GM21423 (cell line): ENCODE results near the gene CFAP54.
"Not testable (repeated sequence)": the region's sequence is repeated elsewhere in the genome, so short reads cannot be mapped to it uniquely, and the experiment has no call there.

Source experiments
- ATAC-seq: cut with Tn5 transposase; IDR thresholded peaks from one replicate; pipeline ENCODE4 v1.9.1; 2021; ENCODE audit warnings: mild to moderate bottlenecking, moderate library complexity; ENCODE audit not compliant: unreplicated experiment

CFAP54 gene, protein sequence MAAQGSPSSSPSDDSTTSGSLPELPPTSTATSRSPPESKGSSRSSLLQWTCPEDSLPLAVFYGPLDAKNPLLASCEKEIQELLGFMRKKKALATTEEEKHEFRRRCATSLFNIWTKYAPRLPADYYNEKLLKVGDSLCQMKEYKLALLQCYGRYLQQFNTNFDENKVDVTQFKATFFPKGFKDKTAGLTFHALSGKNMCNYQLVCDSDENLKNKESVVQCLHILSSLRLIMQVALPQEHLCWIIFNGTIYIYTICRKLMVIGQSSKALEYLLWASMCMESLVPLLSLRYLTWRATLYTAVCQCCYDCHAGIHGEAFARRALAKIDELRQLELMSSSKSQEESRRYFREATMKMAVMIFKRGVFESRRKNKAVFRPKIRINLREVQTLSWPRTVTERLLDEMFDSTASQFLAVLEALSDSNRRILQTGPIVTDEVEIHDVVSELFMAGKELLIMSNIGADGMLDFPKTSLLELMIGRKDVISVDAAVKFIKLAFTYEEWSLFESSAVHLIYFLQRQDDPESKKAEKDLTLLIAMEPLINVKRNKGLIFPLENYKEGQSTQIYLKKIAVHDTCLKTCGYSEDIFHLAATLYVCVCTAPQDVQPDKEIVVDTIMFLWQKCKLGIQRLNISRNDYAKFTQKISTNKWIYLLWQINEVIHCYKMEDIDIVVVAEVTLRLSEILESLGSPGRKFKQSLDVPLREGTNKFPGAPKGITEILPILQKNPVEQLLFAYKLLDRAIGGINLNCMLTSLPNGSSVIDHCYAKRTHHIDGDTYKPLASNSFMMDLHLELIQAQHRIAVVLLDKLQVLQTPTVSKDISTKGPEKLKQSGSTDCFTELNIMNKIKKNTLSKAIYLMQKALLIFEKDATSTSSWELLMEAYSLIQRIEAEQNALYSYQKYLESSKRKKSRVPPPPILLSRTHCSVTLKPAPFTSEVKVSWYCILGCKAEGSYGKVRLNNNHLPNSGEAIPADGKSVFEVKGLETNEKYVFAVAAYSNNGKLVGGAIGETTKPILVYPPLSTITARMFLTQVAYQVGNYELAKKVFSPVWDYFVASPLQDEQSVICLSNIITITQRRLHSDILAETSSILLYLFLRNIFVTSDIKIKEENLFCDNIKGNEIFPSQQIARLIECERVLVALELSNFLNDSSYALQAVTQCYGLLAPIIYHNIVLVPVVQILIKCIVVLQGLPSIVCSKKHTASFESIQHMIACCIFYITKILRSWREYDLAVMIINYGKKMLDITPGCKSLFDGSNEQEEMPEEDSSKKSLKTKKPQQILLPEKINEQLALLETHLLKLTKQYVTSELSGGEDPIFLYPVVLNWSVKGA (N-terminal part only)

DNA sequence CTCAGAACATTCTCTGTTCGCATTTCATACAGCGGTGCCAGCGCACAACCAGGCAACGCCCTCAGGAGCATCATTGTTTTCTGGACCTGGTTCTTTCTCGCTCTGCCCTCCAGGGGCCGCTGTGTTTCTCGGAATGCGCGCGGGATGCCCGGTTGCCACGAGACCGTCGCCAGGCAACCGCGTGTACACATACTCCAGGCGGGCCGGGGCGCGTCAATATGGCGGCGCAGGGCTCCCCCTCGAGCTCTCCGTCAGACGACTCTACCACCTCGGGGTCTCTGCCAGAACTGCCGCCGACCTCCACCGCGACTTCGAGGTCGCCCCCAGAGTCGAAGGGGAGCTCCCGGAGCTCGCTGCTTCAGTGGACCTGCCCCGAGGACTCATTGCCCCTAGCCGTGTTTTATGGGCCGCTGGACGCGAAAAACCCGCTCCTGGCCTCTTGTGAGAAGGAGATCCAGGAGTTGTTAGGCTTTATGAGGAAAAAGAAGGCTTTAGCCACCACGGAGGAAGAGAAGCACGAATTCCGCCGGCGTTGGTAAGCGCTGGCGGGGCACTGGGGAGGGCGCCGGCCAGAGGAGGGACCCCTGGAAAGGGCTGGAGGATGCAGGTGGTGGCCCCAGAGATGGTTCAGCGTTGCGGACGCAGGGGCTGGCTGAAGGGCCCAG lies at the start of gene CFAP54:
Gene CFAP54 (plus strand): TSS at position 186 of the 665 bp plus-strand sequence. CDS start 33 bp downstream, at position 219.
- peak; percentile 97 for ATAC-seq

DNA sequence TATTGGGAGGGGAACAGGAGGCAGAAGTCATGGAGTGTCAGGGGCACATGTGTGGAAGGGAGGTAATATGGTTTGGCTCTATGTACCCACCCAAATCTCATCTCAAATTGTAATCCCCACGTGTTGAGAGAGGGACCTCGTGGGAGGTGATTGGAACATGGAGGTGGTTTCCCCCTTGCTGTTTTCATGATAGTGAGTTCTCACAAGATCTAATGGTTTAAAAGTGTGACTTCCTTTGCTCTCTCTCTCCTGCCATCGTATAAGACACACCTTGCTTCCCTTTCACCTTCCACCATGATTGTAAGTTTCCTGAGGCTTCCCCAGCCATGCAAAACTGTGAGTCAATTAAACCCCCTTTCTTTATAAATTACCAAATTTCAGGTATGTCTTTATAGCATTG lies 47.6 kb upstream of the CFAP54 start:
- ATAC-seq: no peak

DNA sequence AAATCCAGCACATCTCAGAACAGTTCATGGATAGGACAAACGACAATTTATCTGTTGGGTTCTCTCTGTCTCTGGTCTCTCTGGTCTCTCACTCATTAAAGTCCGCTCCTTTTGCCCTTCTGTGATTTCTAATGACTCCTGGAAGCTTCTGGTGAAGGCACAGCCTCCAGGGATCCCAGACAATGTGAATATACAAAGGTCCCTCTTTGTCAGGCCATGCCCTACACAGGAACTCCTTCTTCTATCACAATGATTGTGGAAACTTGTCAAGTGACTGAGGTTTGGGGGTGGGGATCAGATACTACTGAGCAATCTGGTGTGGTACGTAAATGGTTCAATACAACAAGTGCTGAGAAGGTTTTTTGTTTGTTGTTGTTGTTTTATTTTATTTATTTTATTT lies 46.5 kb upstream of the CFAP54 start:
- ATAC-seq: no peak

DNA sequence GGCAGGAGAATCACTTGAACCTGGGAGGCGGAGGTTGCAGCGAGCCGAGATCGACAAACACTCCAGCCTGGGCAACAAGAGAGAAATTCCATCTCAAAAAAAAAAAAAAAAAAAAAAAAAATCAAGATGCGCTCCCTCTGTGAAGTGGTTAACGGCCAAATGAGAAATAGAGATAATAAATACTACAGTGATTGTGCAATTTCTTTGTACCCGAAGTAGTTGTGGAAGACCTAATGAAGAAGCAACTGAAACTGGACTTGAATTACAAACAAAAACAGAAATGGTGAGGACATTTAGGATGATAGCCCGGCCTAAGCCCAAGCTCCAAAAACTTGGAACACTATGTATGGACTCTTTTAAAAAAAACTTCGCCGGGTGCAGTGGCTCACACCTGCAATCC lies 45.0 kb upstream of the CFAP54 start:
- no peak for ATAC-seq

DNA sequence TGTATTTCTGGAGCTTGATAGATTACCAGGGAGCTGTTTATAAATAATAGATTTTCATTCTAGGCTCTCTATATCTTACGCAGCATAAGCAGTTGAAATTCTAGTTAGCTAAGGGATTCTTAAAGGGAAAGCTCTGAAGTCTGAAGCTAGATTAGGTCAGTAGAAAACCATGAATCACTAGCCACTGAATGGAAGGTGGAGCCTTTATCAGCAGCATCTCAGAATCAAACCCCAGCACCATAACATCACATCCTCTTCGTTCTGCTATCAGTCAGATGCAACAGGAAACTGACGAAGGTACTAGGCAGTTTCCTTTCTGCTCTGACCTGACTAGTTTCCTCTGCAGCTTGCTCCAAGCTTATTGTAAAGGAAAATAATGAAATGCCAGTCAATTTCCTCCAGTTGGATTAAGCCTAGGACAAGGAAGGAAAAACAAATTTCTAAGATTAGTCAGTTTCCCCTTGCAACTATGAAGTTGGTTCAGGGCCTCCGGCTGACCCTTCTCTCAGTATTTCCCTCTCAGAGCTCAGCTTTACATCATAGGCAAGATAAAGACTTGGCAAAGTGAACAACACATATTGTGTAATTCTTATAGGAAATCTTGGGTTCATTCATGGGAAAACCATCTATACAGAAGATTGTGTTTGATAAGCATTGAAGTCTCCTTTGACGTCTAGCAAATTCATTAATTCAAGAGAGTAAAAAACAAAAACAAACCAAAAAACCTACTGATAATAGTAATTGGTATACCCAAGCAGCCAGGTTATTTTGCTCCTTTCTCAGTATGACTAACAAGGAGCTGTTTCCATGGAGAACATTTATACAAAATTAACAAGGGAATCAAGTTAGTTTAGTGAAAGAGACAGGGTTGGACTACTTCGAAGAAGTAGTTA lies 43.4 kb upstream of the CFAP54 start:
- peak; percentile 98 for ATAC-seq

DNA sequence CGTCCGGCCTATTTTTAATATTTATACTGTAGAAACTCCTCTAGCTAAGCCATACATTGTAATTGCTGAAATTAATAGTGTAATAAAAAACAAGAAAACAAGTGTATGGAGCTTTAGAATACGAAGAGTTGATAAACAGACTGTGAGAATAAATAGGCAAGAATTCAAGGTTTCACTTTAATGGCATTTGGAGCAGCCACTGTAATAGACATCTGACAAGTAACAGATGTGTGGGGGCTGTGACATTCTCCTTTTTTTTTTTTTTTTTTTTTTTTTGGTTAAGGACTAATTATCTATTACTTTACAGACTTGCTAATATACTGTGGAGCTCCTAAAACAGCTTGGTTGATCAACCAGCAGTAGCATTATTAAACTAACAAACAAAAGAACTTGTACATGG lies 42.1 kb upstream of the CFAP54 start:
- ATAC-seq: no peak

DNA sequence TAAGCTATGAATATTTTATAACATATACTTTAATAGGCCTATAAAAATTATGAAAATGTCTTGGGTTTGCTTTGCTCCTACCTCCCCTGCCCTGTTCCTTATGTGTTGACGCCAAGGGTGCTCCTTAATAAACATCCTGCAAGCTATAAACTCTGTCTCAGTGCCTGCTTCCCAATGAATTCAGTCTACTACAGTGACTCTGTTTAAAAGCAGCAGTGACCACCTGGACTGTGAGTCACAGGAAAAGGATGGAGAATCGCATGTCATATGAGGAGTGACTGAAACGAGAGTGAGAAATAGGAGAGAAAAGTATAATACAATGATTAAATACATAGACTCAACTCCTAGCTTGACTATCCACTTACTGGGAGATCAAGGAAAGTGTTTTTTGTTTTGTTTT lies 41.1 kb upstream of the CFAP54 start:
- ATAC-seq: no peak

DNA sequence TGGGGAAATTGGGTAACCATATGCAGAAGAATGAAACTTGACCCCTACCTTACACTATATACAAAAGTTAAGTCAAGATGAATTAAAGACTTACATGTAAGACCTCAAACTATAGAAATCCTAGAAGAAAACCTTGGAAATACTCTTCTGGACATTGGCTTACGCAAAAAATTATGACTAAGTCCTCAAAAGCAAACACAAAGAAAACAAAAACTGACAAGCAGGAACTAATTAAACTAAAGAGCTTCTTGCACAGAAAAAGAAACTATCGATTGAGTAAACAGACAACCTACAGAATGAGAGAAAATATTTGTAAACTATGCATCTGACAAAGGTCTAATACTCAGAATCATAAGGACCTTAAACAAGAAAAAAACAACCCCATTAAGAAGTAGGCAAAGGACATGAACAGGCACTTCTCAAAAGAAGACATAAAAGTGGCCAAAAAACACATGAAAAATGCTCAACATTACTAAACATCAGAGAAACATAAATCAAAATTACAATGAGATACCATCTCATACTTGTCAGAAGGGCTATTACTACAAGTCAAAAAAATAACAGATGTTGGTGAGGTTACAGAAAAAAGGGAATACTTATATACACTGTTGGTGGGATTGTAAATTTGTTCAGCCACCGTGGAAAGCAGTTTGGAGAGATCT lies 37.0 kb upstream of the CFAP54 start:
- no peak for ATAC-seq

DNA sequence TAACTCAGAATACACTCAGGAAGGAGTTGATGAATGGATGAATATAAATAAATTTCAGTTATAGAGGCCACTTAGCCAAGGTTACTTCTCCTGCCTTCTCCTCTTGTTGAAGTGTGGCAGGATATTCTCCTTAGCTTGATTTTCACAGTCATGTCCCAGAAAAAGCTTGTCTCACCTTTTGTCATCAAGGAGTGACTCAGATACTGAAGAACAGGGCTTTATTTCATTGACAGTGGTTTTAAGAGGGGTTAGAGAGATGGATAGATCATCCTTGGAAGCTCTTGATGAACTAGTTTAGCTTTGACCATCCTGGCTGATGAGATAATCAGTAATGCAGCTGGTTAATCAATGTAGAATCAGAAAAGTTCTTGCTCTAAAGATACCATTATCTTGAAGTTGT lies 35.0 kb upstream of the CFAP54 start:
- ATAC-seq: no peak

DNA sequence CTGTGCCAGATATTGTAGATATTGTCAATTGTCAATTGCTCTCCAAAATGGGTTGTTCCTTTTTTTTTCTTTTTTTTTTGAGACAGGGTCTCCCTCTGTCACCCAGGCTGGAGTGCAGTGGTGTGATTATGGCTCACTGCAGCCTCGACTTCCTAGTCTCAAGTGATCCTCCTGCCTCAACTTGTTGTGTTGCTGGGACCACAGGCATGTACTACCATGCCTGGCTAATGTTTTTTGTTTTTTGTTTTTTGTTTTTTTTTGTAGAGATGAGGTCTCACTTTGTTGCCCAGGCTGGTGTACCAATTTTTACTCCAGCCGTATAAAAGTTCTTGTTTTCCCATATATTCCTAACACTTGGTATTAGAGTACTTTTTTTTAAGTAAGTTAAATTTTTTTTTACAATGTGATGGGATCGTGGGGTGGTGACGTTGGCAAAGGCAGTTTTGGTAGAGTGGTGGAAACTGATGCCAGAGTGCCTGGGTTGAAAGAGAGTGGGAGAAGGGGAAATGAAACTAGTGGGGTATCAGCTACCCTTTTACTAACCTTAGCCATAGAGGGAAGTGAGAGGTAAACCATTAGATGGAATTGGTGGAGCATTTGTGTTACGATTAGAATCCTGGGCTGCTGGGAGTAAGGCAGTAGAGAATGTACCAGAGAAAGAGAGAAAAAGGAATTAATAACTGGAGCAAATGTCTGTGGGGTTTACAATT lies 33.0 kb upstream of the CFAP54 start:
- peak; percentile 93 for ATAC-seq

DNA sequence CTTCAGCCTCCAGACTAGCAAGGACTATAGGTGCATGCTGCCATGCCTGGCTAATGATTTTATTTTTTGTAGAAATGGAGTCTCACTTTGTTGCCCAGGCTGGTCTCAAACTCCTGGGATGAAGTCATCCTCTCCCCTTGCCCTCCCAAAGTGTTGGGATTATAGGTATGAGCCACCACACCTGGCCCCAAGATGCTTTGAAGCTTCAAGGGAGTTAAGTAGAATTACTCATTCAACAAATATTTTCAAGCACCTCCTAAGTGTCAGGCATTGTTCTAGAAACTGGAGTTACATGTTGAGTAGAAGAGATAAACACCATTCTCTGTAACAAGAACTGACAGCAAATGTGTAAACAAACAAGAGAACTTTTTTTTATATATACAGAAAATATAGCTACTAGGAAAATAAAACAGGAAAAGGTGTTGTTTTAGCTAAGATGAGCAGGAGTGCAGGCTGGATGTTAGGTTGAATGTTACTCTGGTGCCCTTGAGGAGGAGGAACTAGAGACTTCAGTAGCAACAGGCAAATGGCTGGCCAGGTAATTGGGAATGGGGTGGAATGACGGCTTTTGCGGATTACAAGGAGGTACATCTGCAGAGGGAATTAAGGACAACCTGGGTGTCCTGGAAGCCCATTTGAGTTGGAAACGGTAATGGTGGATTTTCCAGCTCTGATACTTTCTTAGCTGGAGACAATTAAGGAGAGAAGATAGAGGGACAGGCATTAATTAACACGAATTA lies 32.0 kb upstream of the CFAP54 start:
- ATAC-seq: peak; percentile 3

DNA sequence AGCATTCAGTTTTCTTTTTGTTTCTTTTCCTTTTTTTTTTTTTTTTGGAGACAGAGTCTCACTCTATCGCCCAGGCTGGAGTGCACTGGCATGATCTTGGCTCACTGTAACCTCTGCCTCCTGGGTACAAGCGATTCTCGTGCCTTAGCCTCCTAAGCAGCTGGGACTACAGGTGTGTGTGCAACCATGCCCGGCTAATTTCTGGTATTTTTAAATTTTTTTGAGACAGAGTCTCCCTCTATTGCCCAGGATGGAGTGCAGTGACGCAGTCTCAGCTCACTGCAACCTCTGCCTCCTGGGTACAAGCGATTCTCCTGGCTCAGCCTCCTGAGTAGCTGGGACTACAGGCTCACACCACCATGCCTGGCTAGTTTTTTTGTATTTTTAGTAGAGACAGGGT lies 30.1 kb upstream of the CFAP54 start:
- ATAC-seq: not testable (repeated sequence)

DNA sequence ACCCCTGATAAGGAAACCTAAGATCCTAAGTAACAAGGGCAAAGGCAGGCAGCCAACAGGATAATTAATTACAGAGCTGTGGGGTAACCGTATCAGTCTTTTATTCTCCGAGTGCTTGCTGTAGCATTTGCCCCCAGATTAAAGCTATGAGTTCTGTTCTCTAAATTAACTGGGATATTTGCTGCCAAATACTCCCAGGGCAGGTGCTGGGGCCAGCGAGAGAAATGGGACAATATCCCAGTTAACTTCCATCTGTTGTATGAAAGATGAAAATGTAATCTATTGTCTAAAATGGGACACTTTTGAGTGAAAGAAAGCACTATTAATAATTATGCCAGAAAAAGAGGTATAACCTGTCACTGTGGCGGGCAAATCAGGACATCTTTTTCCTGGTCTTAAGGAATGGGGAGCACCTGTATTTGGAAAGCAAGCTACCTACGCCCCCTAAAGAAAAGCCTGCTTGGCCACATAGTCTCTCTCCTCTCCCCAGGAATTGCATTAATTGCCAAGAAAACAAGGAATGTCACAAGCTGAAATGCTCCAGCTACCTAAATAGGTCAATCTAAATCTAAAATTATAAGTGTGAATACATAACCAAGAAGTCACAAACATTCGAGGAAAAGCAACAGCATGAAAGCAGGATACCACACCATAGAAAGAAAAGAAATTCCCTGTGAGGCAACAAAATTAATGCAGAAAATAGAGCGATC lies 26.7 kb upstream of the CFAP54 start:
- no peak for ATAC-seq

DNA sequence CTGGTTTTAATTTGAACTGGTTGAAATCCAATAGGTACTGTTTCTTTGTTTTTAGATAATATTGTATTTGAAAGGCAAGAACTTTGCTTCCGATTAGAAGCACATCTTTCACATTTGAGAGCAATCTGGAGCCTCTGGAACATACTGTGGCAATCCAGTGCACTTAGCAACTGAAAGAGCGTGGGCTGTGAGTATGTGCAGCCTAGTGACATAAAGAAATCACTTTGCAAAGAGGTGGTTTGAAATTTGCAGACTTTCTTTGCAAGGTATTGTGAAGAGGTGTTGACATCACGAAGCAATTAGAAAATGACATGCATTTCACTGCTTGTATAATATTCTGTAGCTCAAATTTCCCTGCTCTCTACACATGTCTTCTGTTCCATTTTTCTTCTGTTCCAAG lies 23.5 kb upstream of the CFAP54 start:
- ATAC-seq: no peak

DNA sequence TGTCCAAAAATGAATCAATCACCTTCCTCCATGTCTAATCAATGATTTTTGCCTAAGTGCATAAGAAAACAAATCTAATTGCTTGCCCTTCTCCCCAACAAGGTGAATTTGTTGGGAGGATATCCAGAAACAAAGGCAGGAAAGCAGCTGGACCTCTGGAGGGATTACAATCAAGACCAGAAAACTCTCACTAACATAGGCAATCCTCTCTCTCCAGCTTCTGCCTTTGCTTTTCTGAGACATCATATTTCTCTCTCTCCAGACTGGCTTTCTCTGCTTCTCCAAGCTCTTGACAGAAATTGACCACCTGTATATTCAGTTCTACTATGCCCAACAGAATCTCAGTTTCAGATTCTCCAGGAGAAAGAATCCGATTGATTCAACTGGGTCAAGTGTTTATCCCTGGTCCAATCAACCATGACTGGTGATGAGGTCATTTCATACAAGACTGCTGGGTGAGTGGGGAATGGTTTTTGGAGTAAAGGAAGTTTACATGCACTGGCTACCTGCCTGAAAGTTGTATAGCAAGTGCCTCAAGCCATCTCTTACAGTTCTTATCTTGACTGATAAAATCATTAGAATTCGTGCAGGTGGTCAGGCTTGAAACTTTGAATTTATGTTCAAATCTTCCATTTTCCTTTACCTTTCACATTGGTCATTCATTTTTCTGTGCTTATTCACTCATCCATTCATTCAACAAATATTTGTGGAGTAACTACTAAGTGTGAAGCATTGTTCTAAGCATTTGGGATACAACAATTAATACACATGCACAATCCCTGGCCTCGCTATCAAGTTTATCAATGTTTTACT lies 22.2 kb upstream of the CFAP54 start:
- no peak for ATAC-seq

DNA sequence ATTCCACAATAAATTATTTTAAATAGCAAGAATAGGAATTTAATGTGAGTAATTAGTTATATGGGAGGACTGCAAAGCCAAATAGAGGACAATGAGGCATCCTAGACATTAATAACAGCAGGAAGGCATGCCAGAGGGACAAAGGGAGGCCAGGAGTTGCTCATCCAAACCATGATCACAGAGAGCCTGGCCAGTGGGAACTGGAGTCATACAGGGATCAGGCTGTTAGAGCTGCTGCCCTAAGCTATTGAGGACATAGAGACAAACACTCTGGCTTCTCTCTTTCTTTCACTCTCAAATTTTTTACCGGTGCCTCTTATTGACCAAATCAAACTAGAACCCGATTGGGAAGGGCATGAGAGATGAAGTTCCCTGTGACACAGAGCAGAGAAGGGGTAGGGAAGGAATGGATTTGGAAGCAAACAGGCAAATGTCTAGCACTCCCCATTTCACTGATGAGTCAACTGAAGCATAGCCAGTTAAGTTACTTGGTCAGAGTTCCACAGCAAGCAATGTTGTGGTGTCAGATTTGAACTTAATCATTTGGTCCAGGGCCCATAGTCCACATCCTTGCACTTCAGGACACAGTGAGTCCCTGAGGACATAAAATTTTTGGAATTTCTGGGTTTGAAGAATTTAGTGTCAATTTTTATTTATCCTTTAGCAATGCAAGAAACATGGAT lies 17.9 kb upstream of the CFAP54 start:
- no peak for ATAC-seq
